ENCODE data around the gene SNRNP25.
"Not testable (repeated sequence)": the region's sequence is repeated elsewhere in the genome, so short reads cannot be mapped to it uniquely, and the experiment has no call there.

DNA sequence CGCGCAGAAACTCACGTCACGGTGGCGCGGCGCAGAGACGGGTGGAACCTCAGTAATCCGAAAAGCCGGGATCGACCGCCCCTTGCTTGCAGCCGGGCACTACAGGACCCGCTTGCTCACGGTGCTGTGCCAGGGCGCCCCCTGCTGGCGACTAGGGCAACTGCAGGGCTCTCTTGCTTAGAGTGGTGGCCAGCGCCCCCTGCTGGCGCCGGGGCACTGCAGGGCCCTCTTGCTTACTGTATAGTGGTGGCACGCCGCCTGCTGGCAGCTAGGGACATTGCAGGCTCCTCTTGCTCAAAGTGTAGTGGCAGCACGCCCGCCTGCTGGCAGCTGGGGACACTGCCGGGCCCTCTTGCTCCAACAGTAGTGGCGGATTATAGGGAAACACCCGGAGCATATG, 42.9 kb upstream of the SNRNP25 start:
- TF ChIP-seq, protein P1, sequence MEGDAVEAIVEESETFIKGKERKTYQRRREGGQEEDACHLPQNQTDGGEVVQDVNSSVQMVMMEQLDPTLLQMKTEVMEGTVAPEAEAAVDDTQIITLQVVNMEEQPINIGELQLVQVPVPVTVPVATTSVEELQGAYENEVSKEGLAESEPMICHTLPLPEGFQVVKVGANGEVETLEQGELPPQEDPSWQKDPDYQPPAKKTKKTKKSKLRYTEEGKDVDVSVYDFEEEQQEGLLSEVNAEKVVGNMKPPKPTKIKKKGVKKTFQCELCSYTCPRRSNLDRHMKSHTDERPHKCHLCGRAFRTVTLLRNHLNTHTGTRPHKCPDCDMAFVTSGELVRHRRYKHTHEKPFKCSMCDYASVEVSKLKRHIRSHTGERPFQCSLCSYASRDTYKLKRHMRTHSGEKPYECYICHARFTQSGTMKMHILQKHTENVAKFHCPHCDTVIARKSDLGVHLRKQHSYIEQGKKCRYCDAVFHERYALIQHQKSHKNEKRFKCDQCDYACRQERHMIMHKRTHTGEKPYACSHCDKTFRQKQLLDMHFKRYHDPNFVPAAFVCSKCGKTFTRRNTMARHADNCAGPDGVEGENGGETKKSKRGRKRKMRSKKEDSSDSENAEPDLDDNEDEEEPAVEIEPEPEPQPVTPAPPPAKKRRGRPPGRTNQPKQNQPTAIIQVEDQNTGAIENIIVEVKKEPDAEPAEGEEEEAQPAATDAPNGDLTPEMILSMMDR (IDR thresholded peaks at IDR 0.05; ENCODE audit: low read length): peak; percentile 20; the same call in 1 of the 2 replicates
- TF ChIP-seq EZH2 (optimal IDR thresholded peaks at IDR 0.05; ENCODE audit: low read depth, low read length): not testable (repeated sequence)
